GM12891 (cell line): ENCODE data around the gene SIRT4.

Experiments used
- DNase-seq: peaks from one replicate; pipeline ENCODE4 v3.0.0; 2011; ENCODE audit warnings: low spot score; ENCODE audit not compliant: insufficient read length
- FAIRE-seq: peaks from 2 replicates; lab custom pipeline; 2011; peaks lifted over from hg19 to GRCh38; lab: Jason Lieb, UNC
- PAX5 ChIP-seq: IDR thresholded peaks from 2 replicates; pipeline ENCODE4 v1.6.1; 2011; ENCODE audit warnings: low read length, moderate library complexity, mild to moderate bottlenecking; ENCODE audit not compliant: insufficient read depth, severe bottlenecking
- POLR2A ChIP-seq: IDR thresholded peaks from 2 replicates; pipeline ENCODE4 v1.6.1; 2011; ENCODE audit warnings: low read depth, low read length, control low read depth
- POLR2AphosphoS5 ChIP-seq: IDR thresholded peaks from 2 replicates; pipeline ENCODE4 v1.6.1; 2011; ENCODE audit warnings: low read depth, low read length, control low read depth
- POU2F2 ChIP-seq: IDR thresholded peaks from 2 replicates; pipeline ENCODE4 v1.6.1; 2011; ENCODE audit warnings: low read depth, mild to moderate bottlenecking, control low read depth, low read length, moderate library complexity
- SPI1 ChIP-seq: IDR thresholded peaks from 2 replicates; pipeline ENCODE4 v1.6.1; 2011; ENCODE audit warnings: low read depth, low read length, control low read depth
- TAF1 ChIP-seq: IDR thresholded peaks from 2 replicates; pipeline ENCODE4 v1.6.1; 2011; ENCODE audit warnings: low read depth, low read length, control low read depth

SIRT4 gene

GRCh38 chr12:120350576-120351350, 48.6 kb downstream of the SIRT4 start:
- TF ChIP-seq POLR2AphosphoS5, result no peak
- TF ChIP-seq POLR2A, result no peak
- no peak for TF ChIP-seq POU2F2
- no peak for DNase-seq
- FAIRE-seq, result no peak

- no peak for TF ChIP-seq POLR2AphosphoS5
- TF ChIP-seq TAF1, result no peak
- no peak for TF ChIP-seq PAX5
- TF ChIP-seq SPI1, result no peak
- TF ChIP-seq POU2F2, result no peak
- TF ChIP-seq POLR2A, result no peak
- FAIRE-seq, result no peak
- DNase-seq, result no peak
Measured at GRCh38 chr12:120352117-120352516, 50.0 kb downstream of the SIRT4 start.

GRCh38 chr12:120353136-120353535, 51.0 kb downstream of the SIRT4 start:
- TF ChIP-seq PAX5, result no peak
- TF ChIP-seq POLR2A, result no peak
- no peak for TF ChIP-seq POLR2AphosphoS5
- no peak for TF ChIP-seq TAF1
- no peak for TF ChIP-seq SPI1
- no peak for TF ChIP-seq POU2F2
- FAIRE-seq, result no peak
- no peak for DNase-seq

- FAIRE-seq, result no peak
- DNase-seq, result no peak
- TF ChIP-seq POLR2A (no peak), TAF1 (no peak), PAX5 (no peak), SPI1 (no peak), POLR2AphosphoS5 (no peak), POU2F2 (no peak)
Measured at GRCh38 chr12:120353556-120354317, 51.6 kb downstream of the SIRT4 start.

GRCh38 chr12:120356567-120357030, 54.5 kb downstream of the SIRT4 start:
- TF ChIP-seq POLR2A, result no peak
- no peak for TF ChIP-seq POLR2AphosphoS5
- TF ChIP-seq SPI1, result no peak
- no peak for TF ChIP-seq PAX5
- no peak for TF ChIP-seq TAF1
- TF ChIP-seq POU2F2, result no peak
- DNase-seq (peak; percentile 89), FAIRE-seq (peak; percentile 97)

- DNase-seq (no peak), FAIRE-seq (no peak)
- TF ChIP-seq SPI1 (no peak), POLR2A (no peak), POU2F2 (no peak), TAF1 (no peak), POLR2AphosphoS5 (no peak), PAX5 (no peak)
Measured at GRCh38 chr12:120357104-120357503, 55.0 kb downstream of the SIRT4 start.

- no peak for FAIRE-seq
- TF ChIP-seq SPI1 (no peak), POU2F2 (no peak), POLR2AphosphoS5 (no peak), POLR2A (no peak), TAF1 (no peak), PAX5 (no peak)
Measured at GRCh38 chr12:120358412-120359100, 56.4 kb downstream of the SIRT4 start.

GRCh38 chr12:120359128-120359527, 57.0 kb downstream of the SIRT4 start:
- no peak for DNase-seq
- no peak for FAIRE-seq
- no peak for TF ChIP-seq TAF1
- TF ChIP-seq POLR2AphosphoS5, result no peak
- no peak for TF ChIP-seq POU2F2
- TF ChIP-seq POLR2A, result no peak
- no peak for TF ChIP-seq SPI1
- no peak for TF ChIP-seq PAX5

More at GRCh38 chr12:120358412-120359100, 56.4 kb downstream of the SIRT4 start:
- DNase-seq, result no peak
